Myometrial cell (primary cell): ENCODE results near the gene CDC25C. TPM values are rescaled to one million over a fixed set of nuclear protein-coding genes. Genes with fewer than 3 reads are reported as not detected.

Source experiments
- total RNA-seq: library from RNA; depleted of rRNA; stranded (reverse); fragments of >200 nt; gene quantifications from 2 replicates; pipeline ENCODE4 v1.2.3, GENCODE V29; 2015

The CDC25C gene
- 23.9 and 24.3 TPM in 2 replicates for total RNA-seq

DNA sequence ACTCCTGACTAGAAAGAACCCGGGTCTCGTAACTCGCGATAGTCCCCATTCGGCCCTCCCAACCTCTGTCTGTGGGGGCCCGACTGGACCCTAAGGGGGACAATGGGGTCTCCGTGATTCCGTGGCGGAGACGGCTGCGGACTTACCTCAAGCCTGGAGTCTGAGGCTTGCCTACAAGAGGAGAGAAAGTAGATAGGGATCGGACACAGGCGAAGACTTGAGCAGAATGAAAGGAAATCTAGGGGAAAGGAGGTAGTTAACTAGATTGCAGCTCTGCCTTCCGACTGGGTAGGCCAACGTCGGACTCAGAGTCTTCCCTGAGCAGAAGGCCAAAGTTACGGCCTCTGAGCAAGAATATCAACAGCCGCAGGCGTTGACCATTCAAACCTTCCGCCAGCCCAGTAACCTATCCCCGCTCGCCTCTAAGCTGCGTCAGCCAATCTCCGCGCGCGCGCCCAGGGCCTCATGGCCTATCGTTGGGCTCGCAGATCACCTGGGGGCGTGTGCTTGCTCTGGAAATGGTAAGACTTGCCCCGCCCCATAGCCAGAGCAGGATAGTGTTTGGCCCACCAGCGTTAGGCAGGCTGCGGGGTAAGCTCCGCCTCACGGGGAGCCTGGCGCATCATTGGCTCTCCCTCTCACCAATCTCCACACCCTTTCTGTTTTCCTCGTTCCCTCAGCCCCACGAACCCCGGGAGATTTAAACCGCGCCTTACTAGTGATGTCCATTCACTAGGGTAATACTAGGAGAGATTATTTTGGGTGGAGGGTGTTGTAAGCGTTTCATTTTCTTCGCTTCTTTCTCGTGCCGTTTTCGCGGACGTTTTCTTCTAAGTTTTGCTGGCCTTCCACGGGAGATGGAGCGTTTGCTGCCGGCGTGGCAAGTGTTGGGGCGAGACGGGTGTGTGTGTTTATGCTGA is at the start of gene CDC25C:
Gene CDC25C (minus strand): TSS at position 356 of the 920 bp plus-strand sequence. CDS start 624 bp downstream, outside the sequence.

DNA sequence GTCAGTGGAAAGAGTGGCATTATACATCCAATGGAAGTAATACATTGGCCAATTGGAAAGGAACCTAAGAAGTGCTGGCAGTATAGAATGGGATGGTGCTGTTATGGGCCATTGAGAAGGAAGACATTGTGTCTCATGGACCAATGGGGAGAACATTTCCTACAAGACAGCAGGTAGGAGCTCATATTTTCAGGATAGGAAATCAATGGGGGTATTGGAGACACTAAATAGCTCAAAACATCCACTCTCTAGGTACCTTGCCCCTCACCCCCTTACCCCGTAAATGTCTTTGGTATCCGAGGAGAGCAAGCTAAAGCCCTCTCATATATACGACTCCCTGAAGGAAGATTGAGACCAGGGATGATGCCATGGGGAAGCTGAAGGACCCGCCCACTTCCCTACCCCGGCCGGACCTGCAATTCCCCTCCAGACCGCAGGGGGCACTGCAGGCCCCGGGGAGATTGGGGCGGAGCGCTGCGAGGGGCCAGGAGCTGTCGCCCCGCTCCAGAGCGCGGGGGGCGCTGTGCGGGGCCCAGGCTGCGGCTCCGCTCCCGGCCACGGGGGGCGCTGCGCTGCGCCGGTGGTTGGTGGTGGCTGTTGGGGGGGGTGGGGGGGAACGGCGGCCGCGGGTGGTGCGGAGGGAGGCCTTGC is 20.6 kb upstream of the CDC25C start, which contains the start of gene KDM3B:
Gene KDM3B (plus strand): TSS at position 615 of the 651 bp plus-strand sequence. CDS start 111 bp downstream, outside the sequence.

DNA sequence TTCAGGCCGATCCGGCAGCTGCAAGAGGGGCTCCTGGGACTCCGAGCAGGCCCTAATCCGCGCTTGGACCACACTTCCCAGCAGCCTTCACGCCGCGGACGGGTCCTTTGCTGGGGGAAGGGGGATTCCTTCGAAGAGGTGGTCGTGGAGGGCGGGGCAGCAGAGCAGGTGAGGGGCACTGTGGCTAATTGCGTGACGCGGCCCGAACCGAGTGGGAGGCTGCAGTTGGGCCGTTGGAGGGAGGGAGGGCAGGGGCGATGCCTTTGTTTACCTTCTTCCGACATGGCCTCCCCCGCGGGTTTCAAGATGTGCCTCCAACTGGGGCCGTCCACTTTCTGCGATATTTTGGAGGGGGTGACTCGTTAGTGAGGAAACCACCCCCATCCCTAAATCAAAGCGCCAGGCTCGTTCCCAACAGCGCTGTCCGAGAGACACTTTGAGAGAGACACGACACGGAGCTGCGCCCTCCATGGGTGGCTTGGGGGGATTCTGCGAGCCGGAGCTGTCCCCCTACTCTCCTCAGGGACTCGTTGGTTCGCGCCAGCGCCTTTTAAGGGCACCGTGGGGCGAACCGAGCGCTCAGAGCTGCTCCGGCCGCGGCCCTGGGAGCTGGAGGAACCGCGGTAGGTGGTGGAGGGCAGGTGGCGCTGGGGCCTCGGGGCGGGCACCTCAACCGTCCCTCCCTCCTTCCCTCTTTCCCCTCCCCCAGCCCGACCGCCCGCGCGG is 6.2 kb upstream of the CDC25C start, which contains the start of gene FAM53C:
Gene FAM53C (plus strand): TSS at position 582 of the 726 bp plus-strand sequence. CDS start 3,070 bp downstream, outside the sequence.

DNA sequence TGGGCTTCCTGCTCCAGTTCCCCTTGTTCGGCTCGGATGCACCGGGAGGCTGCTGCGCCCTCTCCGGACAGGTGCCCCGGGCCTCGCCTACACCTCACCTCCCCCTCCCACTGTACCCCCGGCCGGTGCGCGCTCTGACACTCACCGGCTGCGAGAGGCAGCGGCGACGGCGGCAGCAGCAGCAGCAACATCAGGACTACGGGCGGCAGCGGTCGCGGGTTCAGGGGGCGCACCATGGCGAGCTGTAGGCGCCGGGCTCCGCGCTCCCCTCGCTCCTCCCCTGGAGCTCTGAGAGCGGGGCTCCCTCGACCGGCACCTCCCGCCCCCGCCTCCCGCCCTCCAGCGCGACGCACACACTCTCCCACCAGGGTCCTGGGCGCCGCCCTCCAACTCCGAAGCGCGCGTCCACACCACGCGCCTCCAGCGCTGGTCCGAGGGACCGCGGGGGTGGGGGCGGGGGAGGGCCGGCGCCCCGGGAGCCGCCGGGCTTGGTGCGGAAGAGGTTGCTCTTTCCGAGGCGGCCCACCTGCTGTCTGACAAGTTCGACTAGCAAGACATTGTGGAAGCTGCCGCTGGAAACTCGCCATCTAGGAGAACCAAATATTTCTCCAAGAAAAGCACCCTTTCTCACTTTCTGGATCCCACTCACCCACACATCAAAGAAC is 57.3 kb downstream of the CDC25C start, which contains the start of gene GFRA3:
Gene GFRA3 (minus strand): TSS at position 433 of the 665 bp plus-strand sequence. CDS start 197 bp downstream, at position 236.

Other genes with a start within 250 kb of the CDC25C start
- not detected in 2 replicates for gene WNT8A, start 247.8 kb downstream of the CDC25C start, total RNA-seq
- 0.86 and 2.5 TPM in 2 replicates for gene NME5, start 192.4 kb downstream of the CDC25C start, total RNA-seq
- 29.6 and 40.9 TPM in 2 replicates for gene BRD8, start 153.2 kb downstream of the CDC25C start, total RNA-seq
- gene KIF20A, start 152.7 kb downstream of the CDC25C start, total RNA-seq = 91.4 and 104 TPM in 2 replicates
- 14.7 and 22.5 TPM in 2 replicates for gene CDC23, start 118.5 kb downstream of the CDC25C start, total RNA-seq
- not detected in 2 replicates for gene GFRA3, start 57.2 kb downstream of the CDC25C start, total RNA-seq
- 22.0 and 30.6 TPM in 2 replicates for gene FAM53C, start 6.5 kb upstream of the CDC25C start, total RNA-seq
- gene KDM3B, start 20.9 kb upstream of the CDC25C start, total RNA-seq = 19.0 and 25.9 TPM in 2 replicates
- 25.9 and 31.4 TPM in 2 replicates for gene REEP2, start 107.3 kb upstream of the CDC25C start, total RNA-seq
- gene EGR1, start 133.7 kb upstream of the CDC25C start, total RNA-seq = 11.5 and 16.3 TPM in 2 replicates
- gene ETF1, start 211.4 kb upstream of the CDC25C start, total RNA-seq = 105 and 128 TPM in 2 replicates
- gene HSPA9, start 243.6 kb upstream of the CDC25C start, total RNA-seq = 257 and 373 TPM in 2 replicates